GM18519 (cell line): Measurements from ENCODE around the gene MST1R.

Experiments
- ATAC-seq: cut with Tn5 transposase; IDR thresholded peaks from one replicate; pipeline ENCODE4 v1.9.1; 2021; ENCODE audit warnings: mild to moderate bottlenecking, moderate library complexity; ENCODE audit not compliant: unreplicated experiment, low FRiP score

Gene MST1R

DNA sequence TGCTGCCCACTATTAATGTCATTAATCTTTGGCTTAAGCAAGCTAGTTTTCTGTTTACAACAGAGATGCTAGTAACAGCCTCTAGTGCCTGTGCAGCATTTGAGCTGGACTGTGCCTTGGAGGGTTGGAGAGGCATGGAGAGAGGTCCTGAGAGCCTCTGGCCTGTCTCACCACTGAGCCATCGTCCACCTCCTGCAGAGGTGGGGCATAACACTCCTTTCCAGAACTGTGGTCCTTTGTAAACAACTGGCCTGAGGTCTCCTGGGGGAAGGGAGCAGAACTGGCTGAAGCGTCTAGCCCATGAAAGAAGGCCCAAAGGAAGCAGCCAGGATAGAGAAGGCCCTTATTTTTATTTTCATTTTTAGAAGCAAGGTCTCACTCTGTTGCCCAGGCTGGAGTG, 24.0 kb downstream of the MST1R start:
- ATAC-seq: no peak

DNA sequence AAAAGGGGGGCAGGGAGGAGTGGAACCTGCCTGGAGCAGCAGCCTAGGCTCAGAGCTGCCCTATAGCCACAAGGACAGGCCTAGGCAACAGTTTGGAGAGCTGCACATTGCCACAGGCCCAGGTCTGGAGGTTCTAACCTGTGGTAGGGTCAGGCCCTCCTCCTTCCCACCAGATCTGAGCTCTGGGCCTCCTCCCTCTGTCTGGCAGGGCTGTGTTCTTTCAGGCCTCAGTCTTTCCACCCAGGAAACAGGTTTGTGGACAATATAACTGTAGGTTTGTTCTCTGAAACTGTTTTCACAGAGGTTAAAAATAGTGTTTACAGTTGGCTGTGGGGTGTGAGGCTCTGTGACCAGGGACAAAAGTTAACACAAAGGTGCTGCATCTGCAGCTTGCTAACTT, 25.0 kb downstream of the MST1R start:
- ATAC-seq: no peak

DNA sequence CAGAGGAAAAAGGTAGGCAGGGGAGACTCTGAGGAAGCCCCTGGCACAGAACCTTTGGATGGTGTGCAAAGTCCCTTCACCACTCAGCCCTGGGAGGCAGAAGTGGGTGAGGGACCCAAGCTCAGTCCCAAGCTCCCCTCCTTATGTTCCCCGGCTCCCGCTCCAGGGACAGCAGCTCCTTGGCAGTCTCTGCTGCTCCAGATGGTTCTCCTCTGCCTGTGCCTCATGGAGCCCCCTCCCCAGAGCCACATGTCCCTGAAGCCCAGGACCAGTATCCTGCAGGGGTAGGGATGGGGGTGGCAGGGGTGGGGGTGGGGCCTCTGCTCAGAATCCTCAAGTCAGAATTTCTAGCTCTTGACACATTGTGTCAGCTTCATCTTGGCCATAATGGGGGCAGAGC, 26.0 kb downstream of the MST1R start:
- no peak for ATAC-seq

DNA sequence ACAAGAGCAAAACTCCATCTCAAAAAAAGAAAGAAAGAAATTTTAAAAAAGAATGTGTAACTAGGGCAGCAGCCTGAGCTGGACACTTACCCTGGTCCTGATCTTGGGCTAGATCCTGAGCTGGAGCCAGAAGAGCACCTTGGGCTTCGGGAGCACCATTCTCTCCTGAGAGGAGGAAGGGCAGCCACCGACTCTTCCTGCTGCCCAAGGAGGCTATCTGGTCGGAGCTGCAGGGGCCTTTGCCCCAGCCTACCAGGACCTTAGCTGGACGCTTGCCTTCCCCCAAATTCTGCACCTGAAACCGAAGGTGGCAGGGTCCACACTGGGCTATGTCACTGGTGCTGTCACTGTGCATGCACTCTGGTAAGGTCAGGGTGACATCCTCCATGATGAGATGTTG, 27.1 kb downstream of the MST1R start:
- ATAC-seq: no peak

DNA sequence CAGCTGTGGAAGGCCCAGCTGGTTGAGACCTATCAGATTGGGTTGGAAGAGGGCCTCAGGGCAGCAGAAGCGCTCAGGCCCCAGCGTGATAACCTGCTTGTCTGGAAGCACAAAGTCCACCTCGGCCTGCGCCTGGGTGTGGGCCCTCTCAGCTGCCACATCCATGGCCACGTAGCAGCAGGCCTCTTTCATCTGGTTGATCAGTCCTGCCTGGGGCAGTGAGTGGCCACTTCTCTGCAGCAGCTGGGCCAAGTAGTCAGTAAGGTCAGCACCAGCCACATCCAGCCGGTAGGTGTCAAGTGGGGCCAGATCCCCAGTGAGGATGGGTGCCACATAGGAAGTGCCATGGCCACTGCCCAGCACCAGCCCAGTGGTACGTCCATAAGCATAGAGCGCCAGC, 30.1 kb downstream of the MST1R start:
- no peak for ATAC-seq

DNA sequence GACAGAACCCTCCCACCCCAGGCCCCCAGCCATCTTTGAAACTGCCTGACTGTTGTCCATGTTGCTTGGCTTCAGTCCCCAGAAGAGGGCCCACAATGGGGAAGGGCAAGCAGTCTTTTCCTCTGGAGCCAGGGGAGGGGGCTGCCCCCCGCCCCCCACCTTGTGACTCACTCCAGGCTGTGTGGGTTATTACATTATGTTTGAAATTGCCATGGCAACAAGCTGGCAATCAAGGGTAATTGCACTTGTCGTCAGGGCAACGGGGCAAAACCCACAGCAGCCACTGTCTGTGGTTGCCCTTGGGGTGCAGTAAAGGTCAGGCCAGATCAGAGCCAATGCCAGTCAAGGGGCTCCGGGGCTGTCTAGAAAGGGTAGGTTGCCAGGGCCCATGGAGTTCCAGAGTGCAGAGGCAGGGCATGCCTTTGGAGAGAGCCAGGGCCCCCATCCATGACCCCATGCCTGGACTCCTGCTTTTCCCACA, 30.8 kb downstream of the MST1R start:
- no peak for ATAC-seq

DNA sequence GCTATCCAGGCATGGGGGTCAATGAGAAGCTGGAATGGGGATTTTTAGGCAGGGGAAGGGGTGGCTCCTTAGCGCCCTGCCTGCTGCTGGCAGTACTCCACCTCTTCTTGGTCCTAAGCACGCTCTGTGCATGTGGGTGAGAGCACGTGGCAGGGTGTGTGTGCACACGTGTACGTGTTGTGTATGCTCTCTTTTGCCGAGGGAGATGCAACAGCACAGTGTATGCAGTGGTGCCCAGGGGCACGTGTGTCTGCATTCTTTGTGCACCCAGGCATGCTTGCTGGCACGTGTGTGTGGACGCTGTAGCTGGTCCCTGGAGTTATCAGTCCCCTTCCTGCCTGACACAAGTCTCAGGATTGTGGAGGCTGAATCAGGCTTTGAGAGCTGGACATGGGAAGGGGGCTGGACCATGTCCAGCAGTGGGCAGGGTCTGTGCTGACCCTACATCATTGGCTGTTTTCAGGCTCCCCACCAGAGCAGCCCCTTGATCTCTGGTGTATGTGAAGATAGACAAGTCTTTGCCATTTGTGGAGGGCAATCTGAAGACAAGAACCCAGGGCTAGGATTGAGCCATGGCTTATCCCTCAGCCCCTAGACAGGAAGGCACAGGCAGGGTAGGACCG, 32.0 kb downstream of the MST1R start:
- ATAC-seq: no peak

DNA sequence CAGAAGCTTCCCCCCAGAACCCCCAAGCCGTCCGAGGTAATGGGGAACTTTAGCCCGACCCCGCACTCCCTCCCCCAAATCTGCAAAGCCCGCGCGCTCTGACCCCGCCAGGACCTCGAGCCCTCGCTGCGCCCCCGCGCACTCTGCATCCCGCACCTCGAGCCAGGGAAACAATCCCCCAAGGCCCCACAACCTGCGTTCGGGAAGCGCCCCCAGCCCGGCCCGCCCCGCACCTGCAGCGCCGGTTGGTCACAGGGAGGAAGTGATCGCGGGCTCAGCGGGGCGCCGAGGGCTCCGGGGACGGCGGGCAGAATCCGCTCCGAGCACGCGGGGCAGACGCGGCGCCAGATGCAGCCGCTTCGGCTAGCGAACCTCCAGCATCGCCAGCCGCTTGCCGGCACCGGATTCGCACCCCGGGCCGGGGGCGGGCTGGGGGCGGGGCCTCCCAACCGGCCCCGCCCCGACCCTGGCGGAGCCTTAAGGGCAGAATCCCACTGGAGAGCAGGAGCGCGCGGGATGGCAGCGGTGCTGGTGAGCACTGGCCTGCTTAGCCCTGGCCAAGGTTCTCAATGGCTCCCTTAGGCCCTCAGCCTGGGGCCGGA, 34.0 kb downstream of the MST1R start, which contains the start of gene CAMKV:
TSS of gene CAMKV (minus strand) at position 382 of the 602 bp plus-strand sequence. CDS start 7,518 bp downstream, outside the sequence.
- ATAC-seq: no peak

DNA sequence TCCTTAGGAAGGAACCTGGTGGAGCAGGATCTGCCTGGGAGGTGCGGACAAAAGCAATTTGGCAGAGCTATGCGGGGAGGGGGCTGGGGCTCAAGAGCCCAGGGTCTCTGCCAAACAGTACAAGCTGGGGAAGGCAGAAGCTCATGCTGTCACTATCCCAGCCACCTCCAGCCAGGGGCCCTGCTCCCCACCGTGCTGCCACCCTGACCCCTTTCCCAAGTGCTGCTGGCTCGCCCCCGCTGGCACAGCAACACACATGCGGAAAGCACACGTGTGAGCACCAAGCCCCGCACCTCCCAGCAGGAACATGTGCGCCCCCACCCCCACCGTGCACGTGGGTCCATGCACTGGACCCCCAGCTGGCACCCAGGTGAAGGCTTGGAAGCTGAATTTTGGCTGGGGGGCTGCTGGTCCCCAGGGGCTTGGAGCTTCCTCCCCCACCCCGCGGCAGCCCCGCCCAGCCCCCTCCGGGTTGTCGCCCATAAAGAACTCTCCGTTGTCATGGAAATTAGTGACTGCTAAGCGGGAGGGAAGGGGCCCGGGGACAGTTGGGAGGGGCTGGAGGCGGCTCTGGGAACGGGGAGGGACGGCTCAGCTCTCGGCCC, 34.7 kb downstream of the MST1R start:
- no peak for ATAC-seq

DNA sequence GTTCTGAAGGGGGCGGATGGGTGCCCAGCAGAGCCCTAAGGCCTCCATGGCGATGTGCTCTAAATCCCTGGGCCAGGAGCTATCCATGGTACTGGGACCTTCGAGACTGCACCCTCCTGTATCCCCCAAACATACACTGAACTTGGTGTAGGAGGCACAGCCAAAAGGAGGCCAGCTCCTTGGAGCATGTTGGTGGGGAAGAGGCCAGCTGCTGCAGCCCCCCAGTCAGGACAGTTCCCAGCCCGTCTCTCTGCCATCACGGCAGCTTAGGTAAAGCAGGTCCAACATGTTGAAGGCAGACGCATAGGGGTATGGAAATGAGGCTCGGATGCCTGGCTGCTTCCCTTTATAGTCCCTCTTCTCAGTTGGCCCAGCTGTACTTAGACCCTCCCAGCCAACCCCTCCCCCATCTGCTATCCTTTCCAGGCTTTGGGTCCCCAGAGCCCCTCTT, 35.8 kb downstream of the MST1R start:
- no peak for ATAC-seq

DNA sequence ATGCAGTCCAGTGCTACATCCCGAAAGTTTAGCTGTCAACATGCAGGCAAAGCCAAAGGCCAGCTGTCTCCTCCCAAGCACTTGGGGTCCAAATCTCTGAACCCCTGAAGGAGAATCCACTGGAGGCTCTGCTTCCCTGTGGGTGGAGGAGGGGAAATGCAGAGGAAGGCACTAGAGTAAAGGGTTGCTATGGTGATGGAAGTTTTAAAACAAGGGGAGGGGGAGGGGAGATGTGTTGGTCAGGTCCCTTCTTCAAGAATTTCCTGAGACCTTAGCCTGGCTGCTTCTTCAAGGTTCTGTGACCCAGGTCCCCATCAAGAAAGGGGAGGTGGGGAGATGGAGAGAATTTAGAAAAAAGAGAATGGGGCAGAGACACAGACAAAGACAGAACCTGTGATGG, 36.3 kb downstream of the MST1R start:
- no peak for ATAC-seq

DNA sequence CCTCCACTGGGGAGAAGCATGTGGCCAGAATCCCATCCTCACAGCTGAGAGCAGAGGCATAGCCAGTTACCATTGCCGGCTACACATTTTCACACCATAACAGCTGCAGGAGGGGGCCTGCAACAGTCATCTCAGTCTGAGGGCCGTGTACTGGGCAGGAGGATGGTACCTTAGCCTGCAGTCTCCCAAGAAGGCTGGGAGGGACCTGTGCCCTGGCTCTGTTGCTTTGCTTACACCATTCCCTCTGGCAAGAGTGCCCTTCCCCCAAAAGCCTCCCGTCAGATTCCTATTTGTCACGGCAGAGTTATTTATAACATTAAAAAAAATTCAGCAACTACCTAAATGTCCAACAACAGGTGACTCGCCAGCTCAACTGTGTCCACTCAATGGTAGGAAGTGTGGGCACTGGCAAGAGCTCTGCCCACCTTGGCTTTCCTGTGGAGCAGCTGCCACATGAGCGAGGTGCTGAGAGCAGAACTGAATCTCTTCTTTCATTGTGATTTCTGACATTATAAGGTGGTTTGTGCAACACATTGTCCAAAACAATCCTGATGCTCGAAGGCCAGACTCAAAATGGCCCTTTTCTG, 38.4 kb downstream of the MST1R start:
- no peak for ATAC-seq

DNA sequence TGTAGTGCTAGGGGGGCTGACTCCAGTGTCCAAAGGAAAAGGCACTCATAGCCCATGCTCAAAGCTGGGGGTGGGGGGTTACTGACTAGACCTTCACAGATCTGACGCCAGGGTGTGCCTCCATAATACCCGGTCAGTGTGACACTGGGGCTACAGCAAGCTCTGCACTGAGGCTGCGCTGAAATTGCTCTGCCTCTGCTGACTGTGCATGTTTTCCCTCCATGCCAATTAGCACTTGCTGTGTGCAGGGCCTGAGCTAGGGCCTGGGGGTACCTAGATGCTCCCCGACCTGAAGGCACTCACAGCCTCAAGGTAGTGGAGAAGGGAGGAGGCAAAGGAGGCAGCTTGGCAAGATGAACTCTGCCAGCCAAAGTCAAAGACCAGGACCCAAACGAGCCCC, 39.2 kb downstream of the MST1R start:
- no peak for ATAC-seq

DNA sequence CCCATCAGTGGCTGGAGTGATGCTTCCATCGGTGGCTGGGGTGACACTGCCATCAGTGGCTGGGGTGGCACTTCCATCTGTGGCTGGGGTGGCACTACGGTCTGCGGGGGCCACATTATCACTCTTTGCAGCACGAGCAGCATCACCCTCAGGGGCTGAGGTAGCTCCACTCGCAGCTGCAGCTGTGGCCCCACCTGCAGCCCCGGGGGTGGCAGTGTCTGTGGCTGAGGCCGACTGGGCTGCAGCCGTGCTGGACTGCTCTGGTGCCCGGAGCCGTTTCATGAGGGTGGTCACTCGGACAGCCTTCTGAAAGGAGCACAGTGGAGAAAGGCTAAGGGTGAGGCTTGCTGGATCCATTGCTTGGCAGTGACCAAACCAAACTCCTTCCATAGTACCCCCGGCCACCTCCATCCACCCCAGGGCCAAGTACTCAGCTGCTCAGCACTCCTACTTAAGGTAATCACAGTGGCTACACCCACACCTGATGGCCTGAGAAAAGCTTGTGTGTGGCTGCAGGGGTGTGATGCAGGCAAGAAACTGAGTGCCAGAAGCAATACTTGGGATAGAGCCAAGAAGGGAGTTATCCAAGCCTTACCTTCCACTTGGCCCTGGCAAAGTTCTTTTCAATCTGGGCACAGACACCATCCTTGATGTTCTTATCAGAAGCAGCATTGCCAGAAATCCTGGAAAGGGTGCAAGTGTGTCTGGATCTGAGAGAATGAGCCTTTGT, 43.9 kb downstream of the MST1R start:
- no peak for ATAC-seq

DNA sequence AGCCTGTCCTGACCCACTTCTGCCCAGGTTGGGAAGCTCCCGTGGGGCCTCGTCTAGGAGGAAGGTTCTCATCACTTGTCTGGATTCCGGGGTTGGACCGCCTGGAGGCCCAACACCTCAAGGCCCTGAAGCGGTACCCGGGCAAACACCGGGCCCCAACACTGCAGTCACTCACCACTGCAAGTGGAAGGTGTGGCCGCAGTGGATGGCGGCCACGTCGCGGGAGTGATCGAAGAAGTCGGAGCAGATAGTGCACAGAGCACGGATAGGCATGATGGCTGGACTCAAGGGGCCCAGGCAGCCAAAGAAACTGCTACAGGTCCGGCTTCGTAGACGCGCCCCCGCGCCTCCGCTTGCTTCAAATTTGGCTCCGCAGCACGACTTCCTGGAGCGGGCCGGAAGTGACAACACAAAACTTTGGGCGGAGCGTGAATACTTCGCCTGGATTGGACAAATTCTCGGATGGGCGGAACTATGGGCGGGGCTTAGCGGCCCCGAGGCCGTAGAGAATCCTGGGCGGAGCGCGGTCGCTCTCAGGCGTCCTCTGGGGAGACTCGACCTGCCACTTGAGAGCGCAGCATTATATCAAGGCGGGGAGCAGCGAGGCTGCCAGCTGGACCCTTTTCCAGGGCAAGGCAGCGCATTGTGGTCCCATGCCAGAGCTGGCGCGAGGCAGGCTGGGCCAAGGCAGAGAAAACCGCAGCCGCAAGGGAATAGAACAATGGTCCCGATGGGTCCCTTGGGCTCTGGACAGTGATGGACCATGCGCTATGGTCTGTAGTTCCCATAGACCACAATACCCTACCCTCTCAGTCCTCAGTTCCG, 47.3 kb downstream of the MST1R start, which contains the start of gene TRAIP:
TSS of gene TRAIP (minus strand) at position 384 of the 825 bp plus-strand sequence. CDS start at position 273, 111 bp downstream.
- ATAC-seq: peak; percentile 90

DNA sequence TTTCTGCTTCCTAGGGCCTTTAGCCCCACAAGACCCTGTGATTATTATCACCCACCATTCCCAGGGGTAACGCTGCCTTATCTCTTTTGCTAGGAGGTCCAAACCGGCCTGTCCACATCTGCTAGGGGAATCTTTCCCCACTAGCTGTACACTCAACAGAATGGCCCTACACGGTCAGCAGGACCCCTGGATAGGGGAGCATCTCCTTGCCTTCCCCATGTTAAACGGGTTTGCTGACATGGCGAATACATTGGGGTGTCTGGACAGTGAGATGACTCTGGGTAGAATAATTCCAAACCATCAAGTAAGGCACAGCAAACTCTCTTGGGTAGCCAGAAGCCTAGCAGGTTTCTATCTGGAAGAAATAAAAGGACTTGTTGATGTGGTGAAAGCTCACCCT, 48.0 kb downstream of the MST1R start:
- no peak for ATAC-seq

DNA sequence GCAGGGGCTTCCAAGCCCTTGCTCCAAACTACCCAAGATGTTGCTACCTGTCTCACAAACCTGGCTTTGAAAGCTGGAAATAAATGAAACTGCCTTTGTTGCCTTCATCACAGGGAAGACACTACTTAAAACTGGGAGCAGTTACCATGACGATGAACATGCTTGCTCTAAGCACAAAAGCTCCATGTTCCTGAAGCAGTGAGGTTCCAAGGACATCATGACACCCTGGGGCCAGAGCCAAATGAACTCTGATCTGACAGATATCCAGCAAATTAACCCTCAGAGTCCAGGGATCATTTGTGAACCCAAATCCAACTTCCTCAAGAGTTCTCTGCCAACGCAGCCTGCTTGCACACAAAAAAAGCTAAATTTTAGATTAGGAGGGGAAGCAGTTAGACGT, 58.0 kb downstream of the MST1R start:
- ATAC-seq: no peak

DNA sequence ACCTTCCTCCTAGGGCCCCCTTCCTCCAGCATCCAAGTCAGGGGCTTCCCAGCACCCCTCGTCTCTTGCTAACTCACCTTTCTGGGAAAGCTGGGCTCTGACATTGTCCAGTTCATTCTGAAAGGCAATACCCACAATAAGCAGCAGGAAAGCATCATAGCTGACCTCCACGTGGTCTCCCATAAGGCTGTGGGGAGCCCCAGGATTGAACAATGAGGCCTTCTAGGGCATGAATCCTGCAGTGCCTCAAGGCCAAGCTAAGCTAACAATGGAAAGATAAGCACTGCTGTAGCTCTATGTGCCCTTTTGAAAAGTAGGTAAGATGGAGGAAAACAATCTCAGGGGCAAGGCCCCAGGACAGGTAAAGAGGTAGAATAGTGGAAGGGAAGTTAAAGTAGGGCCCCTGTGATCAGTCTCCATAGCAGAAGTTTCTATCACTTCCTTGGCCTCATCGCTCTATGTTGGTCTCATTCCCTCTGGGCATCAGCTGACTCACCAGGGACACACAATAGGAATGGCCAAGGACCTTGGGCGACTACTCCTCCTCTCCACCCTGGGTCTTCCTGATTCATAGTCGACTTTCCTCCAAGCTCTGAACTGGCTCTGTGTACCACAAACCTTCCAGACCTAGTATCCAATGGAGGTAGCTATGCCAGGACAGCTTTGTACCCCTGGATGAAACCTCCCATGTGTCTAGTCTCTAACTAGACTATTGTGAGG, 59.0 kb downstream of the MST1R start:
- ATAC-seq: no peak

DNA sequence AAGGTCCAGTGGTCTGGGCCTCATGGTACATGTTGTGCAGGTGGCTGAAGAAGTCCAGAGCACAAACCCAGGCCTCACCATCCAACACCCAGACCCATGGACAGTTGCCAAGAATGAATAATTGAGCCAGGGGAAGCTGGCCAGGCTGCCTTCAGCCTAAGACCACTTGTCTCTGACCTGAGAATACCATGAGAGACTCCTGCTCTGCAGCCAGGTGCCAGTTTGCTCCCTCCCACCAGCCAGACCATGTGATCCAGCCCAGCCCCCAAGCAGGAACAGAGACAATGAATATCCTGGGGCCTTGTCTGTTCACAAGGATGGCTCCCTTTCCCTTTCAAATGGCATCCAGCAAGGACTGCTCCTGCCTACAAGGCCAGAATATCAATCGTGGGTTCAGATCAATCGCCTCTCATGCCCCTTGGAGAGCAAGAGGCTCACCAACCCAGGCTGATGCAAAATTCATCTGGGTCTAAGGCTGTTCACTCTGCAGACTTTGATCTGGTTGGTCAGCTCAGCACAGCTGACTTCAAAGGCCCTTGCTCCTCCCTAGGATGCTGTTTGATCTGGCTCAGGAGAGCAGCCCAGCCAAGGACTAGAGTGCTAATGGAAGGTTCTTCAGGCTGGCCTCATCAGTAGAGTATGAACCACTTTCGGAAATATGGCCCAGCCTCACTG, 60.7 kb downstream of the MST1R start:
- no peak for ATAC-seq
